A549 (cell line): ENCODE measurements around the gene SLC35F4. TPM values are rescaled to one million over a fixed set of nuclear protein-coding genes. Genes with fewer than 3 reads are reported as not detected.
"Not testable (repeated sequence)": the region's sequence is repeated elsewhere in the genome, so short reads cannot be mapped to it uniquely, and the experiment has no call there.

Experiments
- ATAC-seq, 2 experiments: fragments of 200-7000 bp in 1 of 2; fragments of >200 bp in 1 of 2; cut with Nextera tagmentation in 1 of 2; cut with Tn5 transposase in 1 of 2; 3 replicates each; pipeline versions ENCODE4 v1.8.0 to v1.9.1; 2018 to 2020; ENCODE audit warnings: mild to moderate bottlenecking in 1 of 2, moderate library complexity in 1 of 2
- CTCF ChIA-PET: fragments of 300-600 bp; sonication (Branson Sonifier 250); formaldehyde crosslinking; extraction: SDS; loops from one replicate; lab custom pipeline; 2021; ENCODE audit warnings: antibody characterized with exemption, inconsistent platforms; lab: Yijun Ruan, JAX
- POLR2A ChIA-PET: fragments of 350-600 bp; formaldehyde crosslinking; extraction: SDS; loops from one replicate; lab custom pipeline; 2021; ENCODE audit warnings: antibody characterized with exemption, inconsistent platforms; lab: Yijun Ruan, JAX
- DNase-seq, 2 experiments: peaks; one replicate each; pipeline versions ENCODE4 v3.0.0 to v3.0.0-alpha.2; 2011 to 2016; ENCODE audit warnings: low read depth in 1 of 2, low spot score in 1 of 2
- FAIRE-seq: peaks from 2 replicates; lab custom pipeline; 2011; peaks lifted over from hg19 to GRCh38; lab: Jason Lieb, UNC
- H3K27ac ChIP-seq, 2 experiments: fragments of >200 bp; sonication (Bioruptor Twin); formaldehyde crosslinking; 3 replicates each; pipeline ENCODE4 v1.5.1; 2016 to 2017
- H3K4me1 ChIP-seq: fragments of >200 bp; sonication (Bioruptor Twin); formaldehyde crosslinking; 3 replicates; pipeline ENCODE4 v1.6.1; 2016
- H3K4me2 ChIP-seq: fragments of >200 bp; sonication (Bioruptor Twin); formaldehyde crosslinking; 3 replicates; pipeline ENCODE4 v1.6.1; 2016
- H3K4me3 ChIP-seq: fragments of >200 bp; sonication (Bioruptor Twin); formaldehyde crosslinking; 3 replicates; pipeline ENCODE4 v1.5.1; 2016
- H3K9me3 ChIP-seq: fragments of >200 bp; sonication (Bioruptor Twin); formaldehyde crosslinking; 3 replicates; pipeline ENCODE4 v1.6.1; 2016
- CEBPB ChIP-seq, 2 experiments: fragments of >200 bp in 1 of 2; sonication (Bioruptor Twin) in 1 of 2; formaldehyde crosslinking in 1 of 2; IDR thresholded peaks; 2 replicates each; pipeline ENCODE4 v1.6.1; 2012 to 2016
- EP300 ChIP-seq, 2 experiments: fragments of >200 bp; sonication (Bioruptor Twin); formaldehyde crosslinking; IDR thresholded peaks; 2 replicates in 1 of 2; 3 replicates in 1 of 2; pipeline ENCODE4 v1.6.1; 2016 to 2017
- FOXS1 ChIP-seq: fragments of 250-450 bp; sonication (Bioruptor Pico); IDR thresholded peaks from 2 replicates; pipeline ENCODE4 v1.5.0; 2020; ENCODE audit warnings: mild to moderate bottlenecking, moderate library complexity
- HDAC2 ChIP-seq: fragments of 200-600 bp; sonication (generic); IDR thresholded peaks from 2 replicates; pipeline ENCODE4 v1.6.1; 2016
- KDM1A ChIP-seq: fragments of 200-600 bp; sonication (generic); IDR thresholded peaks from 2 replicates; pipeline ENCODE4 v1.6.1; 2016; ENCODE audit warnings: low read depth, mild to moderate bottlenecking
- MAFK ChIP-seq: fragments of 450-650 bp; IDR thresholded peaks from 2 replicates; pipeline ENCODE4 v1.6.1; 2014; ENCODE audit not compliant: partially characterized antibody
- NPAS2 ChIP-seq: fragments of 250-450 bp; sonication (Bioruptor Pico); IDR thresholded peaks from 2 replicates; pipeline ENCODE4 v1.8.0; 2022; ENCODE audit warnings: mild to moderate bottlenecking, moderate library complexity, borderline replicate concordance
- RARB ChIP-seq: fragments of 250-450 bp; sonication (Bioruptor Pico); IDR thresholded peaks from 2 replicates; pipeline ENCODE4 v1.8.0; 2021; ENCODE audit warnings: mild to moderate bottlenecking, moderate library complexity
- SREBF2 ChIP-seq: fragments of 450-650 bp; IDR thresholded peaks from 2 replicates; pipeline ENCODE4 v1.6.1; 2014; ENCODE audit warnings: mild to moderate bottlenecking, moderate library complexity
- ZFP36 ChIP-seq: fragments of 450-650 bp; IDR thresholded peaks from 2 replicates; pipeline ENCODE4 v1.6.1; 2014; ENCODE audit warnings: borderline replicate concordance; ENCODE audit not compliant: partially characterized antibody
- WGBS: methylation state at CpG from one replicate; pipeline ENCODE4 v1.1.6; 2017; ENCODE audit errors: missing lambda C conversion rate; 5-methylcytosine and 5-hydroxymethylcytosine counted together
- polyA plus RNA-seq, 4 experiments: library from polyadenylated mRNA; depleted of rRNA in 3 of 4; stranded (reverse); fragments of >200 nt; fragmentation: RNase III in 1 of 4; extraction: RNeasy Plus Mini Kit Qiagen cat#74134 plus additional on column Dnase treatment in 1 of 4; gene quantifications; 2 replicates in 3 of 4; 3 replicates in 1 of 4; pipeline ENCODE4 v1.2.3, GENCODE V29; 2011 to 2017
- TF ChIP-seq, protein P1 (sequence below): IDR thresholded peaks from 2 replicates; pipeline ENCODE4 v1.6.1; 2012; ENCODE audit warnings: low read depth, borderline replicate concordance
- TF ChIP-seq, protein P2 (sequence below): fragments of 150-350 bp; IDR thresholded peaks from 2 replicates; pipeline ENCODE4 v1.6.1; 2014; ENCODE audit warnings: low read depth, mild to moderate bottlenecking, low read length
- TF ChIP-seq, protein P3 (sequence below): fragments of 450-650 bp; IDR thresholded peaks from 2 replicates; pipeline ENCODE4 v1.6.1; 2014; ENCODE audit warnings: antibody characterized with exemption
- TF ChIP-seq, protein P4 (sequence below): IDR thresholded peaks from 2 replicates; pipeline ENCODE4 v1.6.1; 2012

Gene SLC35F4
- polyA plus RNA-seq, 2 of the 4 experiments (the other 2 are of a cell fraction) = not detected

DNA sequence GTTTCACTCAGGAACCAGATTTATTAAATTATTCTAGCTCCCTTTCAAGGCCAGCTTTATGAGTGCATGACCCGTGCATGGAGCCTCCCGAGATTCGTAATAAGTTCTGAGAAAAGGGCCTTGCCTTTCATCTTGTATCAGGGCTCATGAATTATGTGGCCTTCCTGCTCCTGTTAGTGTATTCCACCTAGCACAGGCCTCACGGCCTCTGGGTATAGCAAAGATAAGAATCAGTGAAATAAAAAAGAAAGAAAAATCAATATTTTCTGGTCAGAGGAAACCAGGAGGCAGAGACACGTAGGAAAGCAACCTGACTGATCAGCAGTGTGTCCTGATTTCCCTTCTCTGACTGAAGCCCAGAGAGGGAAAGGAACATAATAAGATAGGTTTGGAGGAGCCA lies 111.4 kb downstream of the SLC35F4 start:
- Histone ChIP-seq H3K4me3 (no peak overlapping the region), H3K4me1 (peaks cover 13% of the 10 kb centered on the region; the same call in 1 of the 3 replicates), H3K27ac (no peak overlapping the region), H3K4me2 (no peak overlapping the region), H3K9me3 (no peaks in the 10 kb centered on the region)
- ATAC-seq (no peak), DNase-seq (no peak), FAIRE-seq (no peak)
- ChIA-PET POLR2A (no interaction called here), CTCF (no interaction called here)
- 45% methylated on average over 5 of the region's 5 CpGs for WGBS
- TF ChIP-seq NPAS2 (CRISPR knock-in tag) (no peak), RARB (CRISPR knock-in tag) (no peak), ZFP36 (no peak)

DNA sequence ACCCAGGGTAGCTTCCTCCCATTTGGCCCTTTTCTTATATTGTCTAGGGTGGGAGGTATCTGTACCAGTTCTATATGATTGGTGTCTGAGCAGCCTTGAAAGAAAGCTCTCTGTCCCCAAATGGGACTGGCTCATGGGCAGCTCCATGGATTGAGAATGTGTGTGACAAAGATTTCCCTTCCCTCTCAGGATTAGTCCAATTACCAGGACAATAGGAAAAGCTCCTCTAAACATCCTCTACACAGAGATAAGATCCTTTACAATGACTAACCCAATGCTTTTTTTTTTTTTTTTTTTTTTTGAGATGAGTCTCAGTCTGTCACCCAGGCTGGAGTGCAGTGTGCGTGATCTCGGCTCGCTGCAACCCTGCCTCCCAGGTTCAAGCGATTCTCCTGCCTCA lies 112.1 kb downstream of the SLC35F4 start:
- ChIA-PET CTCF (interaction anchor here (0.7 to 1.2 kb wide), 2 partner anchors 61 to 87 kb away, joined by 4 to 5 read pairs; no protein-coding TSS in a partner anchor), POLR2A (interaction anchor here (0.7 kb wide), 1 partner anchor 186 kb away, joined by 6 read pairs; no protein-coding TSS in a partner anchor)
- WGBS = 82% methylated on average over 4 of the region's 4 CpGs
- no peak for TF ChIP-seq KDM1A
- TF ChIP-seq, protein P1, sequence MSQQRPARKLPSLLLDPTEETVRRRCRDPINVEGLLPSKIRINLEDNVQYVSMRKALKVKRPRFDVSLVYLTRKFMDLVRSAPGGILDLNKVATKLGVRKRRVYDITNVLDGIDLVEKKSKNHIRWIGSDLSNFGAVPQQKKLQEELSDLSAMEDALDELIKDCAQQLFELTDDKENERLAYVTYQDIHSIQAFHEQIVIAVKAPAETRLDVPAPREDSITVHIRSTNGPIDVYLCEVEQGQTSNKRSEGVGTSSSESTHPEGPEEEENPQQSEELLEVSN = no peak
- TF ChIP-seq FOXS1 = no peak
- TF ChIP-seq NPAS2 (CRISPR knock-in tag) = no peak
- no peak for TF ChIP-seq HDAC2
- TF ChIP-seq MAFK = no peak
- TF ChIP-seq, protein P2, sequence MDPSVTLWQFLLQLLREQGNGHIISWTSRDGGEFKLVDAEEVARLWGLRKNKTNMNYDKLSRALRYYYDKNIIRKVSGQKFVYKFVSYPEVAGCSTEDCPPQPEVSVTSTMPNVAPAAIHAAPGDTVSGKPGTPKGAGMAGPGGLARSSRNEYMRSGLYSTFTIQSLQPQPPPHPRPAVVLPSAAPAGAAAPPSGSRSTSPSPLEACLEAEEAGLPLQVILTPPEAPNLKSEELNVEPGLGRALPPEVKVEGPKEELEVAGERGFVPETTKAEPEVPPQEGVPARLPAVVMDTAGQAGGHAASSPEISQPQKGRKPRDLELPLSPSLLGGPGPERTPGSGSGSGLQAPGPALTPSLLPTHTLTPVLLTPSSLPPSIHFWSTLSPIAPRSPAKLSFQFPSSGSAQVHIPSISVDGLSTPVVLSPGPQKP = no peak
- TF ChIP-seq, protein P3, sequence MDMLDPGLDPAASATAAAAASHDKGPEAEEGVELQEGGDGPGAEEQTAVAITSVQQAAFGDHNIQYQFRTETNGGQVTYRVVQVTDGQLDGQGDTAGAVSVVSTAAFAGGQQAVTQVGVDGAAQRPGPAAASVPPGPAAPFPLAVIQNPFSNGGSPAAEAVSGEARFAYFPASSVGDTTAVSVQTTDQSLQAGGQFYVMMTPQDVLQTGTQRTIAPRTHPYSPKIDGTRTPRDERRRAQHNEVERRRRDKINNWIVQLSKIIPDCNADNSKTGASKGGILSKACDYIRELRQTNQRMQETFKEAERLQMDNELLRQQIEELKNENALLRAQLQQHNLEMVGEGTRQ = no peak
- TF ChIP-seq EP300 (IDR thresholded peaks at IDR 0.05) = no peak
- FAIRE-seq (no peak), ATAC-seq (no peak), DNase-seq (no peak)
- H3K9me3 ChIP-seq = no peaks in the 10 kb centered on the region
- no peak overlapping the region for H3K4me2 ChIP-seq
- no peak overlapping the region for H3K27ac ChIP-seq
- H3K4me3 ChIP-seq = no peak overlapping the region
- peaks cover 20% of the 10 kb centered on the region; the same call in 1 of the 3 replicates for H3K4me1 ChIP-seq

DNA sequence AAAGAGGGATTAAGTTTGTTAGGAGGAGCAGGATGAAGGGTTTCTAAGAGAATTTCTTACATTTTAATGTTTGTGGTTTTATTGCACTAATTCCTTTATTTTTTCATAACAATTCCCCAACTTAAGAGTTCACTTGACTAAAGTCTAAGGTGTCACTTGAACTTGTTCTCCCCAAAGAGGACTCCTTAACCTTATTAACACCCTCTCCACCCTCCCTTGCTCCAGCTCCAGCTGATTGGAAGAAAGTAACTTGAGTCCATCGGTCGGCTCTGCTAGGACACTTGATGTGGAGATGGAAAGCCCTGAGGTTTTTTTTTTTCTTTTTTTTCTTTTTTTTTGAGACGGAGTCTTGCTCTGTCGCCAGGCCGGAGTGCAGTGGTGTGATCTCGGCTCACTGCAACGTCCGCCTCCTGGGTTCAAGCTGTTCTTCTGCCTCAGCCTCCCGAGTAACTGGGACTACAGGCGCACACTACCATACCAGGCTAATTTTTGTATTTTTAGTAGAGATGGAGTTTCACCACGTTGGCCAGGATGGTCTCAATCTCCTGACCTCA lies 113.7 kb downstream of the SLC35F4 start:
- 61% methylated on average over 11 of the region's 11 CpGs for WGBS
- CTCF ChIA-PET, ATAC-seq, FAIRE-seq, H3K9me3 ChIP-seq, DNase-seq, POLR2A ChIA-PET, H3K27ac ChIP-seq, H3K4me3 ChIP-seq: not testable (repeated sequence)
- Histone ChIP-seq H3K4me1 (peaks cover 28% of the 10 kb centered on the region; the same call in 1 of the 3 replicates), H3K4me2 (peak overlapping the region; percentile 26; the same call in 1 of the 3 replicates)

DNA sequence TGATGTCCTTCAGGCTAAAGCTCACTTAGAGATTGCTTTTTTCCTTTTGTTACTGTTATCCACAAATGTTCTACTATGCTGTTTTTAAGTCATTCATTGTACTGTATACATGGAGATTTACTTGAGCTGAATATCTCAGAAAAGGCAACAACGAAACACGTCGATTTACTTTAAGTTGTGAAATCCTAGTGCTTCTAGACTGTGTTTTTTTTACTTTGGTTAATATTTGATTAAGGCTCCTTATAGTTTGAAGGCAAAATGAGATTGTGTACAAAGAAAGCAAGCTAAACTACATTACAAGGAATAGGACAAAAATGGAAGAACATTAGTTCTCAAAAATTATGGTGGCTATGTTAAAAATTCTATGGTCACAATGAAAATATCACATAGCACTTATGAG lies 114.5 kb downstream of the SLC35F4 start:
- Histone ChIP-seq H3K27ac (no peak overlapping the region), H3K4me3 (no peak overlapping the region), H3K4me1 (peaks cover 35% of the 10 kb centered on the region; the same call in 2 of the 3 replicates), H3K9me3 (no peaks in the 10 kb centered on the region), H3K4me2 (peak overlapping the region; percentile 26; the same call in 2 of the 3 replicates)
- WGBS = 6% methylated on average over 3 of the region's 3 CpGs
- no peak for TF ChIP-seq SREBF2
- TF ChIP-seq CEBPB (IDR thresholded peaks at IDR 0.05) = peak in 1 of 2 experiments; percentile 35; a peak in 1 of 4 replicates
- TF ChIP-seq, protein P4, sequence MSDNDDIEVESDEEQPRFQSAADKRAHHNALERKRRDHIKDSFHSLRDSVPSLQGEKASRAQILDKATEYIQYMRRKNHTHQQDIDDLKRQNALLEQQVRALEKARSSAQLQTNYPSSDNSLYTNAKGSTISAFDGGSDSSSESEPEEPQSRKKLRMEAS = no peak
- ATAC-seq = no peak
- DNase-seq = no peak
- FAIRE-seq = peak; percentile 70
- ChIA-PET POLR2A (no interaction called here), CTCF (no interaction called here)
